Prostate gland (tissue), 2 donors: ENCODE measurements around the gene ELK3. TPM values are rescaled to one million over a fixed set of nuclear protein-coding genes. Genes with fewer than 3 reads are reported as not detected.

Experiments
- DNase-seq: peaks from one replicate; pipeline ENCODE4 v3.0.0-alpha.2; 2019; ENCODE audit warnings: low spot score
- H3K27ac ChIP-seq, 2 donors: fragments of 200-600 bp; sonication (generic); 2 replicates each; pipeline ENCODE4 v1.5.1; 2017 to 2019
- H3K27me3 ChIP-seq: fragments of 200-600 bp; sonication (generic); replicated peaks from 2 replicates; pipeline ENCODE4 v1.5.1; 2019; ENCODE audit not compliant: insufficient read depth
- H3K36me3 ChIP-seq, 2 donors: fragments of 200-600 bp; sonication (generic); 1 replicate in 1 of 2; 2 replicates in 1 of 2; pipeline versions ENCODE4 v1.5.1 to v1.8.1; 2017 to 2019
- H3K4me1 ChIP-seq: fragments of 200-600 bp; sonication (generic); replicated peaks from 2 replicates; pipeline ENCODE4 v1.5.1; 2019
- H3K4me3 ChIP-seq, 2 donors: fragments of 200-600 bp; sonication (generic); 2 replicates each; pipeline ENCODE4 v1.5.1; 2017 to 2019
- H3K9me3 ChIP-seq: fragments of 200-600 bp; sonication (generic); 2 replicates; pipeline ENCODE4 v1.5.1; 2017
- POLR2A ChIP-seq: fragments of 450-650 bp; IDR thresholded peaks from one replicate; pipeline ENCODE4 v1.6.1; 2016; ENCODE audit warnings: antibody characterized with exemption, mild to moderate bottlenecking
- POLR2AphosphoS5 ChIP-seq: sonication (generic); formaldehyde crosslinking; IDR thresholded peaks from one replicate; pipeline ENCODE4 v1.6.1; 2017; ENCODE audit warnings: antibody characterized with exemption
- WGBS: methylation state at CpG from one replicate; pipeline ENCODE4 v1.1.5; 2018; 5-methylcytosine and 5-hydroxymethylcytosine counted together
- intact Hi-C: fragments of 100-400 bp; cut with DNase I; formaldehyde crosslinking; loops from one replicate; pipeline ENCODE4 v1.14.2; 2022
- total RNA-seq, 2 donors: library from RNA; depleted of rRNA; stranded (reverse); fragments of >200 nt; gene quantifications; one replicate each; pipeline ENCODE4 v1.1.0, GENCODE V29; 2016
- TF ChIP-seq, protein P1 (sequence below), 4 experiments: fragments of 200-600 bp in 2 of 4; fragments of 450-650 bp in 2 of 4; sonication (generic) in 2 of 4; IDR thresholded peaks; 1 replicate in 3 of 4; 2 replicates in 1 of 4; pipeline ENCODE4 v1.5.1; 2016 to 2019; ENCODE audit warnings: antibody characterized with exemption in 4 of 4, mild to moderate bottlenecking in 2 of 4, moderate library complexity in 2 of 4

Gene ELK3
- total RNA-seq, 2 donors from 2014 or later: 7.0 to 20.6 TPM

DNA sequence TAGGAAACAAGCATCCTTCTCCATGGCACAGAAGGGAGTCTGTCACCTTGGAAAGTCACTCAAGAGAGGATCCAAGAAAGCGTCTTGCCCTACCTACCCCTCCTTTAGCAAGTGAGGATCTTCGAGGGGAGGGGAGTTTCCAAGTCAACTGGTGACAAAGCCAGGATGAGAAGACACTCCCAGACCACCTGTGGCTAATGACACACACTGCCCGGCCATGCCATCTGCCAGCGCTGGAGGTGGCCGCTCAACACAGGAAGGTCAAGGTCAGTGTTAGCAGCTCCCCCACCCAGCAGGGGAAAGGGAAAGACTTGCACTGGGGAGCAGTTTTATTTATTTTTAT is 41.3 kb downstream of the ELK3 start:
- H3K4me1 ChIP-seq: no peaks in the 10 kb centered on the region

DNA sequence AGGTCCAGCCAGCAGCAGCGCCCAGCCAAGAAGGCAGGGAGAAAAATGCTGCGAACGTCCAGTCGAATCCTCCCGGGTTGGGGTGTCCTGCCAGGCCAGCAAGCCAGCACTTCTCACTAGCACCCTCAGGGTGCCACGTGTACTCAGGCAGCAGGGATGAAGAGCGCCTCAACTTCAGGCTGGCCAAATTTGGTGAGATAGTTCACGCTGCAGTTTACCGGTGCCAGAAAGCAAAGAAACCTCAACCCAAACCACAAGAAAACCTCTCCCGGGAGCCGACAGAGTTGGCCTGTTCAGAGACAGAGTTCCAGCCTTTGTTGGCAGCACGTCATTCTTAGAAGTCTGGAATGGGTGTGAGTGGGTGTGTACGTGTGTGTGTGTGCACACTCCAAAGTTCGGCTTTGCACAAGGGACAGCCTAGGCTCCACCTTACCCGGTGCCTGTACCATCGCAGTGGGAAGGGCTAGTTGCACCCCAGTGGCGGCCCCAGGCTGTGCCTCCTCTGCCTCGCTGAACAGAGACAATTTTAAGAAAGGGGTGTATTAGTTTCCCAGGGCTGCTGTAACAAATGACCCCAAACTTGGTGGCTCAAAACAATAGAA is 42.1 kb downstream of the ELK3 start:
- H3K4me1 ChIP-seq: no peaks in the 10 kb centered on the region
- no peaks in the 10 kb centered on the region for H3K9me3 ChIP-seq
- 67% methylated on average over 18 of the region's 18 CpGs for WGBS
- H3K27ac ChIP-seq: peak overlapping the region; percentile 60 to 68
- H3K4me3 ChIP-seq: no peak overlapping the region
- no peak for DNase-seq
- TF ChIP-seq POLR2AphosphoS5: peak; percentile 23
- TF ChIP-seq, protein P1, sequence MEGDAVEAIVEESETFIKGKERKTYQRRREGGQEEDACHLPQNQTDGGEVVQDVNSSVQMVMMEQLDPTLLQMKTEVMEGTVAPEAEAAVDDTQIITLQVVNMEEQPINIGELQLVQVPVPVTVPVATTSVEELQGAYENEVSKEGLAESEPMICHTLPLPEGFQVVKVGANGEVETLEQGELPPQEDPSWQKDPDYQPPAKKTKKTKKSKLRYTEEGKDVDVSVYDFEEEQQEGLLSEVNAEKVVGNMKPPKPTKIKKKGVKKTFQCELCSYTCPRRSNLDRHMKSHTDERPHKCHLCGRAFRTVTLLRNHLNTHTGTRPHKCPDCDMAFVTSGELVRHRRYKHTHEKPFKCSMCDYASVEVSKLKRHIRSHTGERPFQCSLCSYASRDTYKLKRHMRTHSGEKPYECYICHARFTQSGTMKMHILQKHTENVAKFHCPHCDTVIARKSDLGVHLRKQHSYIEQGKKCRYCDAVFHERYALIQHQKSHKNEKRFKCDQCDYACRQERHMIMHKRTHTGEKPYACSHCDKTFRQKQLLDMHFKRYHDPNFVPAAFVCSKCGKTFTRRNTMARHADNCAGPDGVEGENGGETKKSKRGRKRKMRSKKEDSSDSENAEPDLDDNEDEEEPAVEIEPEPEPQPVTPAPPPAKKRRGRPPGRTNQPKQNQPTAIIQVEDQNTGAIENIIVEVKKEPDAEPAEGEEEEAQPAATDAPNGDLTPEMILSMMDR (IDR thresholded peaks at IDR 0.05): no peak
- no peak for TF ChIP-seq POLR2A
- H3K27me3 ChIP-seq: no peaks in the 10 kb centered on the region
- H3K36me3 ChIP-seq: no peaks in the 10 kb centered on the region
- intact Hi-C loops: loop anchor here (5.0 kb wide), 1 partner anchor 161 kb away; no protein-coding TSS in a partner anchor

More for the DNA sequence above, 41.3 kb downstream of the ELK3 start:
- WGBS: 78% methylated on average over 5 of the region's 5 CpGs
- DNase-seq: no peak
- TF ChIP-seq POLR2AphosphoS5: no peak
- no peak for TF ChIP-seq POLR2A
- TF ChIP-seq, protein P1 (IDR thresholded peaks at IDR 0.05): no peak
- Histone ChIP-seq H3K27ac (peak overlapping the region; percentile 60 to 68), H3K9me3 (no peaks in the 10 kb centered on the region), H3K36me3 (no peaks in the 10 kb centered on the region), H3K4me3 (no peak overlapping the region), H3K27me3 (no peaks in the 10 kb centered on the region)
- intact Hi-C loops: loop anchor here (5.0 kb wide), 1 partner anchor 162 kb away; no protein-coding TSS in a partner anchor

DNA sequence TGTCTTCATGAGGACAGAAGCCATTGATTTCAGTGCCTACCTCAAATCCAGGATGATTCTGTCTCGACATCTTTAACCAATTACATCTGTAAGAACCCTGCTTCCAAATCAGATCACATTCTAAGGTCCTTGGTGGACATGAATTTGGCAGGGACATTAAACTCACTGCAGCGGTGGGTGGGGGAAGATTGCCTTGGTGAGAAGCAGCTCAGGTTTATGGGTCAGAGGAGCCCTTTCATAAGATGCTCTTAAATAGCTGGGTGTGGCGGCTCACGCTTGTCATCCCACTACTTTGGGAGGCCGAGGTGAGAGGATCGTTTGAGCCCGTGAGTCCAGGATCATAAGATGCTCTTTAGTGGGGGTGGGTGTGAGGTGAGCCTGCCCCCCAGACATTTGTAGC is 42.9 kb downstream of the ELK3 start:
- no peak for DNase-seq
- TF ChIP-seq POLR2A: no peak
- TF ChIP-seq, protein P1 (IDR thresholded peaks at IDR 0.05): no peak
- TF ChIP-seq POLR2AphosphoS5: no peak
- WGBS: 74% methylated on average over 7 of the region's 7 CpGs
- no peaks in the 10 kb centered on the region for H3K4me1 ChIP-seq
- no peaks in the 10 kb centered on the region for H3K27me3 ChIP-seq
- no peak overlapping the region for H3K4me3 ChIP-seq
- H3K9me3 ChIP-seq: no peaks in the 10 kb centered on the region
- H3K27ac ChIP-seq: peak overlapping the region; percentile 60 to 68
- intact Hi-C loops: loop anchor here (5.0 kb wide), 1 partner anchor 160 kb away; no protein-coding TSS in a partner anchor
- no peaks in the 10 kb centered on the region for H3K36me3 ChIP-seq

DNA sequence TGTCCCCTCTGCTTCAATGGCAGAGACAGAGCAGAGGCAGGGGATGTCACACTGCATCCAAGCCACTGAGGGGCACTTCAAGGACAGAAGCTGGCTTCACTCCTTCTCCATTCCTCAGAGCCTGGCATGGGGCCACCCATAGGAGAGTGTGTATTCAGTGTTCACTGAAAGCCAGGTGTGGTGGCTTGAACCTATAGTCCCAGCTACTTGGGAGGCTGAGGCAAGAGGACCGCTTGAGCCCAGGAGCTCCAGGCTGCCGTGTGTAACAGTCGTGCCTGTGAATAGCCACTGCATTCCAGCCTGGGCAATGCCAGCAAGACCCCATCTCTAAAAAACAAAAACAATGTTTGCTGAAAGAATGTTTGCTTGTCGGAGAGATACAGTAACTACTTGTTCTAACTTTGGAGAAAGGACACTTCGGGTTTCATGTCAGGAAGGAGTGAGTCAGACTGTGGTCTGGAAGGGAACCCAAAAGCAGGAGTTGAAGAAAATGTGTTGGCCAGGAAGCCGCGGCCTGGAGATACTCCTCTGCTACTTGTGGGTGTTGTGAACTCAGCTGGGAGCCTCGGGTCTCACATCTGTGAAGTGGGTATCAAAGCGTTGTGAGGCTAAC is 43.4 kb downstream of the ELK3 start:
- no peaks in the 10 kb centered on the region for H3K4me1 ChIP-seq
- intact Hi-C loops: loop anchor here (5.0 kb wide), 1 partner anchor 160 kb away; no protein-coding TSS in a partner anchor
- WGBS: 39% methylated on average over 9 of the region's 9 CpGs
- TF ChIP-seq POLR2AphosphoS5: peak; percentile 57
- TF ChIP-seq, protein P1 (IDR thresholded peaks at IDR 0.05): no peak
- no peaks in the 10 kb centered on the region for H3K36me3 ChIP-seq
- no peaks in the 10 kb centered on the region for H3K27me3 ChIP-seq
- no peak overlapping the region for H3K4me3 ChIP-seq
- no peaks in the 10 kb centered on the region for H3K9me3 ChIP-seq
- peak overlapping the region; percentile 60 to 68 for H3K27ac ChIP-seq
- no peak for DNase-seq
